GM19467 (cell line): Measurements from ENCODE around the gene NACC1.
"Not testable (repeated sequence)": the region's sequence is repeated elsewhere in the genome, so short reads cannot be mapped to it uniquely, and the experiment has no call there.

Source experiments
- ATAC-seq: cut with Tn5 transposase; IDR thresholded peaks from one replicate; pipeline ENCODE4 v1.9.1; 2021; ENCODE audit warnings: mild to moderate bottlenecking, moderate library complexity; ENCODE audit not compliant: unreplicated experiment

Gene NACC1

DNA sequence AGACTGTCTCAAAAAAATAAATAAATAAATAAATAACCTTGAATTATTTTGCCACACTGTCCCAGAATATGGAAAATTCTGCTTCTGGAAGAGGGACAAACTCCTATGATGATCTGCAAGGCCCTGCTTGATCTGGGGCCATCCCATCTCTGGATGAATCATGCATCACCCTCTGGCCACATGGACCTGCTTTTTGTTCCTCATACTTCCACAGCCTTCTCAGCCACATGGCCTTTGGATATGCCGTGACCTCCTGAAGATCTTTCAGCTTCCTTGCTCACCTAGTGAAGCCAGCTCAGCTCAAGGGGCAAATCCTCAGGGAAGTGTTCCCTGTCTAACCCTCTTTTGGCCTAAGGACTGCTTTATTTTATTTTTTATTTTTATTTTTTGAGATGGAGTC is 42.5 kb downstream of the NACC1 start:
- no peak for ATAC-seq

DNA sequence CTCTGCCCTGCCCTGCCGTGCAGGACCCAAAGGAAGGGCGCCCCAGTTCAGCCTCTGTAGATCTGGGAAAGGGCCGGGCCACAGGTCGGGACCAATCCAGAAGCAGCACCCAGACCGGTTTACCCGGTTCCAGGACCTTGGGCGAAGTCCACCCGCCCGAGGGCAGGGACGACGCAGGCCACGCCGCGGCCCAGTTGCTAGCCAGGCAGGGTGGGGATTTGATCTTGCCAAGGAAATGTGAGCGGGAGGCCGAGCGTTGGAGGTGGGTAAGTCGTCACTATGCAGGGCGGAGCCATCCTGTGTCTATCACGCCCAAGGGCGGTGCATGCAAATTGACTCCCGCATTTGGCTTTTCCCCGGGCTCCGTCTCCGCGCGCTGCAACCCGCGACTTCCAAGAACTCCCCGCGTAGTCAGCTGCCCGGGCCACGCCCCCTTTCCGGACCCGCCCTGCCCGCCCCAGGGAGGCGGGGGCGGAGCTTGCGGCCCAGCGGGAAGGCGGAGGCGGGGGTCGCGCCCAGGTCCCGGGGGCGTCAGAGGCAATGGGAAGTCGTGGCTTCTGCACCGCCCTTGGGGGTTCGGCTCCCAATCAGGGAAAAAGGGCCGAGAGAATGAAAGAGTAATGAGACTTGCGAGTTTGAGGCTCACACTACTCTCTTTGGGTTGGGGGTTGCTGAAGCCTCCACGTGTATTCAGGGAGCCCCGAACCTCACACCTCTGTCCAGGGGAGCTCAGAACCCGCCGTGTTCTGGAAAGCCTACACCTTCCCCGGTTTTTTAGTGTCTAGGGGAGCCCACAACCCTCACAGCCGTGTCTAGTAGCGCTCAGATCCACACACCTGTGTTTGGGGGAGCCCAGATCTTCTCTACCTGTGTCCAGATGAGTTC is 44.9 kb downstream of the NACC1 start:
- no peak for ATAC-seq

DNA sequence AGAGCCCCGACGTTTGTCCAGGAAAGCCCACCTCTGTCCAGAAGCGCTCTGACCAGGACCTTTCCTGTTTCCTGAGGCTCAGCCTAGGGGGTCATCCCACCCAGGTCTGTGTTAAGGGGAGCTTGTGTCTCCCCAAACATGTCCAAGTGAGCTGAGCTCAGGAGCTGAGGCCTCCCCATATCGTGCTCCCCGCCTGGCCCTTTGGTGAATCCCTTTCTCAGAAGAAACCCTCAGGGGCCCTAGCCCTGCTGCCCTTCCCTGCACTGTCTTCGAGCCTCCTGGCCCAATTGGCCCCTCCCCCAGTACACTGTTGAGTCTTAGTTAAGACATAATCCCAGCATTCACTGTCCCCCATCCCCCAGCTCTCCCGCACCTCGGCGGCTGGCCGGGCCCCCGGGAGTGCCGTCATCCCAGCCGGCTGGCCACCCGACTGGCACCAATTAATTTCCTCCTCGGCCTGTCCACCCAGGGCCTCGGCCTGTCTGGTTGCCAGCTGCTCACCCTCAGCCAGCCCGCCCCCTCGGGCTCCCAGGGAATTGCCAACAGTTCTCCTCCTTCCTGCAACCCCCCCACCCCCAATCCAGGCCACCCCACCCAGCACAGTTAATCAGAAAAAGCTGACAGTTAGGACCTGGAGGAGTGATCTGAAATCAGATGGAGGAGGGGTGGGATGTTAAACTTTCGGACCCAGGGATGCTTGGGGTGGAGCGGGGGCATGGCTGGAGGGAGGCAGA is 45.7 kb downstream of the NACC1 start:
- no peak for ATAC-seq

DNA sequence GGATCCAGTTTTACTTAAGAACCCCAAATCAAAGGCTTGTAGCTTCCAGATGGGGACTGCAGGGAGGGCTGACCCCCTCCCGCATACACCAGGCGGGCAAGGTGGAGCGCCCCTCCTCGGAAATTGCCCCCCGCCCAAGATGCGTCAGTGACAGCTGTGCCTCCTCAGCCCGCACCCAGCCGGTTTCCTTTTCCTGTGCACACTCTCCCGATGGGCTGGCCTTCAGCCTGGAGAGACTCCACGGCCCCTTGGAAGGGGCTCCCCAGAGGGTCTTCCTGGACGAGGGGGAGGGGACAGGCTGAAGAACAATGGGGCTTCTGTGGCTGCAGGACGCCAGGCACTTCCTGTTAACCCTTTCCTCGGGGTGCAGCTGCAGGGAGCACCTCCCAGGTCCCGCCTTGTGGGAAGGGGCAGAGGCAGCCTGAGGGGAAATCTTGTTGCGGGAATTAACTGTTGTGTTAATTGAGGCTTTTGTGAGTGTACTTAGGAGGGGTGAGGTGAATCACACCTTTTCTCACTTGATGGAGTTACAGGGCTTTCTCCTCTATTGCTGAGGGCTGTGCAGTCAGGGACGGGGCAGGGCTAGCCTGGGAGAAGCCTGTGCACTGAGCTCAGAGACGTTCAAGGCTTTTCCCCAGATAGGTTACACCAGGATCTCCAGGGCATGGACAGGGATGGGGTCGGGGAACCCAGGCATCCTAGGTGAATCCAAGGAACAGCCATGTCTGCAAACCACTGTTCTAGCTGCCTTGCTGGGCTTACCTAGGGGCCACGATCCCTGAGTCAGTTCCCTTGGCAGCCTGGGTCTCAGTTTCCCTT is 46.5 kb downstream of the NACC1 start:
- no peak for ATAC-seq

DNA sequence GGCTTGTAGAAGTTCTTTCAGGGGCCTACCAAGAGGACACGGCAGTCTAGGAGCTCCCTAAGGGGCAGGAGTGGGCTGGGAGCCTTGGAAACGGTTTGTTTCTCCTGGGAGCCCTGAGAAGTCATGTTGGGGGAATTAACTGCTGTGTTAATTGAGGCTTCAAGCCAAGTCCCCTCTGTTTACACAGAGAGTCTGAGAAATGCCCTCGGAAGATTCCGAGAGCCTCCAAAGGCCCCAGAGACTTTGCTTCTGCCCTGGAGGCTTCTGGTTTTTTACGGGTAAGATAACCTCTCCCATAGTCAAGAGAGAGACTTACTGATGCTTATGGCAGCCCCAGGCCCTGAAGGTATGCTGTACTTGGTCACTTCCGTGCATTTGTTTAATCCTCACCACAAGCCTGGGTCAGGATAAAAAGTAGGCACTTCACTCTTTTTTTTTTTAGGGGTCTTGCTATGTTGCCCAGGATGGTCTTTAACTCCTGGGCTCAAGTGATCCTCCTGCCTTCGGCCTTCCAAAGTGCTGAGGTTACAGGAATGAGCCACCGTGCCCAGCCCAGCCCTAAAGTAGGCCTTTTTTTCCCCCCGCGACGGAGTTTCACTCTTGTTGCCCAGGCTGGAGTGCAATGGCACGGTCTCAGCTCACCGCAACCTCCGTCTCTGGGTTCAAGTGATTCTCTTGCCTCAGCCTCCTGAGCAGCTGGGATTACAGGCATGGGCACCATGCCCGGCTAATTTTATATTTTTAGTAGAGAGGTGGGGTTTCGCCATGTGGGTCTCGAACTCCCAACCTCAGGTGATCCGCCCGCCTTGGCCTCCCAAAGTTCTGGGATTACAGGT is 47.3 kb downstream of the NACC1 start:
- no peak for ATAC-seq

DNA sequence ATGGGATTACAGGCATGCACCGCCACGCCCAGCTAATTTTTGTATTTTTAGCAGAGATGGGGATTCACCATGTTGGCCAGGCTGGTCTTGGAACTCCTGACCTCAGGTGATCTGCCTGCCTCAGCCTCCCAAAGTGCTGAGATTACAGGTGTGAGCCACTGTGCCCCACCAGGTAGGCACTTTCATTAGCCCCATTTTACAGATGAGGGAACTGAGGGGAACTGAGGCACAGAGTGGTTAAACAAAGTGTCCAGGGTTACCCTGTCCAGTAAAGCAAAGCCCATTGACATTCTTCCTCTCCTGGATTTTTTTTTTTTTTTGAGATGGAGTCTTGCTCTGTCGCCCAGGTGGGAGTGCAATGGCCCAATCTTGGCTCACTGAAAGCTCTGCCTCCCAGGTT is 48.1 kb downstream of the NACC1 start:
- not testable (repeated sequence) for ATAC-seq

DNA sequence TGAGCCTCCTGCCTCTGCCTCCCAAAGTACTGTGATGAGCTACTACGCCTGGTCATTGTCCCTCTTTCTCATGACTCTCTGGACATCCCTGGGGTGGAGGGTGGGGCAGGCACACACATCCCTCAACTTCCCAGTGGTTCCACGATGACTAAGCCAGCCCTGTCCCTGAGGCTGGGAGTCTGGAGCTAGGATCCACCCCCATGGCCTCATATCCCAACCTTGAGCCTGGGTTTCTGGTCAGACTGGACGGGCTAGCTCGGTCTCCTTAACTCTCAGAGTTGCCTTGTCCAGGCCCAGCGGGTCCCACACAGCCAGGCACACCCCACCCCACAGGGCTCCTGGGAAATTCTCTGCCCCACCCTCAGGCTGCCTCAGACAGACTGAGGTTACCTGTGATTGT is 51.7 kb downstream of the NACC1 start:
- no peak for ATAC-seq

DNA sequence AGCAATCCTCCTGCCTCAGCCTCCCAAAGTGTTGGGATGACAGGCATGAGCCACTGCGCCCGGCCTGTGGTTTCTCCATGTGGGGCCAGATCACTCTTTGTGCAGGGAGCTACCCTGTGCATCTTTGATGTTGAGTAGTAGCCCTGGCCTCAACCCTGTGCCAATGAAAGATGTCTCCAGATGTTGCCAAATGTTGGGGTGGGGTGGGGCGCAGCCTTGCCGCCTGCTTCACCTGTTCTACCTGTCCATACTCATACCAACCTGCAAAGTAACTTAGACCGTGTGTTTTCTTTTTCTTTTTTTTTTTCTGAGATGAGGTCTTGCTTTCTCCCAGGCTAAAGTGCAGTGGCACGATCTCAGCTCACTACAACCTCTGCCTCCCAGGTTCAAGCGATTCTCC is 53.1 kb downstream of the NACC1 start:
- ATAC-seq: no peak

DNA sequence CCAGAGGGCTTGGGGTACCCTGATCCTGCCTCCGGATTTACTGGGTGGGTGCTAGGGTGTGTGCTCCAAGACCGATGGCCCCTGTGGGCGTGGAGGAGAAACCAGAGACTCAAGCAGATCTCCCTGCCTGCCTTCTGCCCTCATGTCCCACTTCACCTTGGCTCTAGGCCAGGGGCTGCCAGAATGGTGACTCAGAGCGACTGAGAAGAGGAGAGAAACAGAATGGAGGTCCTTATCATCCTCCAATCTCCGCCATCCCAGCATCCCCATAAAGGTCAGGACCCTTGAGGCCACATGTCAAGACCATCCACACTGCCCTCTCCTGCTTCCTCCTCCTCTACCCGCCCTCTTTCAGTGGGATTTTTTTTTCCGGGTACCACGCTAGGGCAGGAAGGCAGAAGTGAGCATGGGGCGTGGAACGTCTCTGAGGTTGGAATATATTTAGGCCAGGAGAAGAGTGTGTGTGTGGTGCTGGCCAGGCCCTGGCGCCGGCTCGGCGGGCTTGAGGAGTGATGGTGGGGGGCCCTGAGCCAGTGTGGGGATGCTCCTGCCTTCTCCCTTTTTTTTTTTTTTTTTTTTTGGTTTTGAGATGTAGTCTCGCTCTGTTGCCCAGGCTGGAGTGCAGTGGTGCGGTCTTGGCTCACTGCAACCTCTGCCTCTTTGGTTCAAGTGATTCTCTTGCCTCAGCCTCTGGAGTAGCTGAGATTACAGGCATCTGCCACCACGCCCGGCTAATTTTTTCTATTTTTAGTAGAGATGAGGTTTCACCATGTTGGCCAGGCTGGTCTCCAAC is 54.5 kb downstream of the NACC1 start:
- no peak for ATAC-seq

DNA sequence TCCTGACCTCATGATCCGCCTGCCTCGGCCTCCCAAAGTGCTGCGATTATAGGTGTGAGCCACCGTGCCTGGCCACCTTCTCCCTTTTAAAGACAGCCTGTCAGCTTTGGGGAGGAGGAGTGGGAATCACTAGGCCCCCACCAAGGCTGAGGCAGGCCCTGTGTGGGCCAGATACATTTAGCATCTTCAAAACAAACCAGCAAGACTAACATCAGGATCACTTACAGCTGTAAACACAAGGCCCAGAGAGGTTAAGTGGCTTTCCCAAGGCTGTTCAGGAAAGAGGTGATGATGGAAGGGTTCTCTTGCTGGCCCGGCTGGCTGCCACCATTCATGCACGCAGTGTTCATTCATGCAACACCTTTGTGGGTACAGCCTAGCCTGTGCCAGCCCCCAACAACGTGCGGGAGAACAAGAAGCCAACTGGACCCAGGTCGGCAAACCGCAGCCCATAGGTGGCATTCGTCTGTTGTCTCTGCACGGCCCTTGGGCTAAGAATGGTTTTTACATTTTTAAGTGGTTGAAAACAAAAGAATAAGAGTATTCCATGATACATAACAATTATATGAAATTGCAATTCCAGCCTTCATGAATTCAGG is 55.2 kb downstream of the NACC1 start:
- ATAC-seq: no peak

DNA sequence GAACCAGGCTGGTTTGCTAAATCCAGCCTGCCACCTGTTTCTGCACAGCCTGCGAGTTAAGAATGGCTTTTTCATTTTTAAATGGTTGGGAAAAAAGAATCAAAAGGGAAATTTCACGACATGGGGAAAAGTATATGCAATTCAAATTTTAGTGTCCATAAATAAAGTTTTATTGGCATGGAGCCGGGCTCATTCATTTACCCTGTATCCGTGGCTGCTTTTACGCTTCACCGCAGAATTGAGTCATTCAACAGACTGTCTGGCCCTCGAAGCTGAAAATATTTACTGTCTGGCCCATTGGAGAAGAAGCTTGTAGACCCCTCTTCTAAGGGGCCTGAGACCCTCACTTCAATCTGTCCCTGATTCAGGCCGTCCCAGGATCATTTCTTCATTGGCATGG is 58.3 kb downstream of the NACC1 start:
- no peak for ATAC-seq

DNA sequence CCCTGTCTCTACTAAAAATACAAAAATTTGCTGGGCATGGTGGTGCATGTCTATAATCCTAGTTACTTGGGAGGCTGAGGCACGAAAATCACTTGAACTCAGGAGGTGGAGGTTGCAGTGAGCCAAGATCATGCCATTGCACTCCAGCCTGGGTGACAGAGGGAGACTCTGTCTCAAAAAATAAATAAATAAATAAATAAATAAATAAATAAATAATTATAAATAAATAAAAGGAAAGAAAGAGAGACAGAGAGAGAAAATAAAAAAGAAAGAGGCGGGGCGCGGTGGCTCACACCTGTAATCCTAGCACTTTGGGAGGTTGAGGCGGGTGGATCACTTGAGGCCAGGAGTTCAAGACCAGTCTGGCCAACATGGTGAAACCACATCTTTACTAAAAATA is 59.5 kb downstream of the NACC1 start:
- not testable (repeated sequence) for ATAC-seq

DNA sequence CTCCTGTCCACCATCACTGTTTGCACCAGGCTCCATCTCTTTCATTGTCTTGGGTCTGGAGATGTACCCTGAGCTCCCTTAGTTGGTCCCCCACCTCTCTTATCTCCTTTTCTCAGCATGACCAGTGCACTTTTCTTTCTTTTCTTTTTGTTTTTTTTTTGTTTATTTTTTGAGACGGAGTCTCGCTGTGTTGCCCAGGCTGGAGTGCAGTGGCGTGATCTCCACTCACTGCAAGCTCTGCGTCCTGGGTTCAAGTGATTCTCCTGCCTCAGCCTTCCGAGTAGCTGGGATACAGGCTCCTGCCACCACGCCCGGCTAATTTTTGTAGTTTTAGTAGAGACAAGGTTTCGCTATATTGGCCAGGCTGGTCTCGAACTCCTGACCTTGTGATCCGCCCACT is 60.2 kb downstream of the NACC1 start:
- not testable (repeated sequence) for ATAC-seq

DNA sequence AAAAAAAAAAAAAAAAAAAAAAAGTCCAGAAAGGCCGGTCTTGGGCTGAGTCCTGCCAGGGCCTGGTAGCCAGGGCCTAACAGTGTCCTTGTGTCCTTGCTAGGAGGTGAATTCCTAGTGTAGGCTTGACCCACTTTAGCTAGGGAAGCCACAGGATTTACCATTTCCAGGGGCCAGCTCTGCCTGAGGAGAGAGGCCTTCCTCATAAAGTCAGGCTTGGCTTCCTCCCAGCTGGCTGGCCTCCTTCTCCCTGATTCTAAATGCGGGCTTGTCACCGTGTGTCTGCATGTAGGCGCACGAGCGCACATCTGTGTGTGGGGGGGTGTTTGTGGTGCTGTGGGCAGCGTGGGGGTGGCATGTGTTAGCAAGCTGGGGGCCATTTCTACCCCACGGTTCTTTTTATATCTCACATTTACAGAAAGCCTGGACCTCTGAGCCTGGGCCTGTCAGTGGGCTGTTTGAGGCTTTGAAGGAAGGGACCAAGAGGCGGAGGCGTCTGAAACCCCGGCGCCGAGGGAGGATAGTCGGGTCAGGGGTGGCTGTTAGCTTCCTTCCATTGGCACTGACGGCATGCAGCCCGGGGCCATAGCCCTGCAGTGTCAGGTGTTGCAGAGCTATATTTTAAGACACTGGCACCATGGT is 63.8 kb downstream of the NACC1 start:
- ATAC-seq: no peak

DNA sequence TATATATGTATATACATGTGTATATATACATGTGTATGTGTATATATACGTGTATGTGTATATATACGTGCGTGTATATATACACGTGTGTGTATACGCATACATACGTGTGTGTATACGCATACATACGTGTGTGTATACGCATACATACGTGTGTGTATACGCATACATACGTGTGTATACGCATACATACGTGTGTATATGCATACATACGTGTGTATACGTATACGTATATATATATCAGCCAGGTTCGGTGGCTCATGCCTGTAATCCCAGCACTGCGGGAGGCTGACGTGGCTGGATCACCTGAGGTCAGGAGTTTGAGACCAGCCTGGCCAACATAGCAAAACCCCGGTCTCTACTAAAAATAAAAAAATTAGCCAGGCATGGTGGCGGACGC is 66.9 kb downstream of the NACC1 start:
- ATAC-seq: not testable (repeated sequence)

DNA sequence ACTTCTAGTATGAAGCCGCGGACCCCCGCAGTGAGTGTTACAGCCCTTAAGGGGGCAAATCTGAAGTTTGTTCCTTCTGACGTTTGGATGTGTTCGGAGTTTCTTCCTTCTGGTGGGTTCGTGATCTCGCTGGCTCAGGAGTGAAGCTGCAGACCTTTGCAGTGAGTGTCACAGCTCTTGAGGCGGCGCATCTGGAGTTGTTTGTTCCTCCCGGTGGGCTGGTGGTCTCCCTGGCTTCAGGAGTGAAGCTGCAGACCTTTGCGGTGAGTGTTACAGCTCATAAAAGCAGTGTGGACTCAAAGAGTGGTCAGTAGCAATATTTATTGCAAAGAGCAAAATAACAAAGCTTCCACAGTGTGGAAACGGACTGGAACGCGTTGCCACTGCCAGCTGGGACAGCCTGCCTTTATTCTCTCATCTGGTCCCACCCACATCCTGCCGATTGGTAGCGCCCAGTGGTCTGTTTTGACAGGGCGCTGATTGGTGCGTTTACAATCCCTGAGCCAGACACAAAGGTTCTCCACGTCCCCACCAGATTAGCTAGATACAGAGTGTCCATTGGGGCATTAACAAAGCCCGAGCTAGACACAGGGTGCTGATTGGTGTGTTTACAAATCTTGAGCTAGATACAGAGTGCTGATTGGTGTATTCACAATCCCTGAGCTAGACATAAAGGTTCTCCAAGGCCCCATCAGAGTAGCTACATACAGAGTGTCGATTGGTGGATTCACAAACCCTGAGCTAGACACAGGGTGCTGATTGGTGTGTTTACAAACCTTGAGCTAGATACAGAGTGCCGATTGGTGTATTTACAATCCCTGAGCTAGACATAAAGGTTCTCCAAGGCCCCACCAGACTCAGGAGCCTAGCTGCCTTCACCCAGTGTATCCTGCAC is 67.9 kb downstream of the NACC1 start:
- not testable (repeated sequence) for ATAC-seq

DNA sequence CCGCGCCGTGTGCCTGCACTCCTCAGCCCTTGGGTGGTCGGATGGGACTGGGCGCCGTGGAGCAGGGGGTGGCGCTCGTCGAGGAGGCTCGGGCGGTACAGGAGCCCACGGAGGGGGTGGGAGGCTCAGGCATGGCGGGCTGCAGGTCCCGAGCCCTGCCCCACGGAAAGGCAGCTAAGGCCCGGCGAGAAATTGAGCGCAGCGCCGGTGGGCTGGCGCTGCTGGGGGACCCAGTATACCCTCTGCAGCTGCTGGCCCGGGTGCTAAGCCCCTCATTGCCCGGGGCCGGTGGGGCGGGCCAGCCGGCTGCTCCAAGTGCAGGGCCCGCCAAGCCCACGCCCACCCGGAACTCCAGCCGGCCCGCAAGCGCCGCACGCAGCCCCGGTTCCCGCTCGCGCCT is 68.6 kb downstream of the NACC1 start:
- not testable (repeated sequence) for ATAC-seq

DNA sequence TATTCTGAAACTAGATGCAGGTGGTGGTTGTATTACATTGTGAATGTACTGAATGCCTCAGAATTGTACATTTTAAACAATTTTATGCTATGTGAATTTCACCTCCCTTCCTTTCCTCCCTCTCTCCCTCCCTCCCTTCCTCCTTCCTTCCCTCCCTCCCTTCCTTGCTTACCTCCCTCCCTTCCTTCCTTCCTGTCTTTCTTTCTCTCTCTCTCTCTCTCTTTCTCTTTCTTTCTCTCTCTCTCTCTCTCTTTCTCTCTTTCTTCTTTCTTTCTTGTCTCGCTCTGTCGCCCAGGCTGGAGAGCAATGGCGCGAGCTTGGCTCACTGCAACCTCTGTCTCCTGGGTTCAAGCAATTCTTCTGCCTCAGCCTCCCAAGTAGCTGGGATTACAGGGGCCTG is 69.4 kb downstream of the NACC1 start:
- ATAC-seq: no peak
